ENCODE measurements around the gene LGALS4.
A peak's percentile ranks its signal among the peaks of the same experiment; 100 is the strongest.
"Not testable (repeated sequence)": the region's sequence is repeated elsewhere in the genome, so short reads cannot be mapped to it uniquely, and the experiment has no call there.

The LGALS4 gene

DNA sequence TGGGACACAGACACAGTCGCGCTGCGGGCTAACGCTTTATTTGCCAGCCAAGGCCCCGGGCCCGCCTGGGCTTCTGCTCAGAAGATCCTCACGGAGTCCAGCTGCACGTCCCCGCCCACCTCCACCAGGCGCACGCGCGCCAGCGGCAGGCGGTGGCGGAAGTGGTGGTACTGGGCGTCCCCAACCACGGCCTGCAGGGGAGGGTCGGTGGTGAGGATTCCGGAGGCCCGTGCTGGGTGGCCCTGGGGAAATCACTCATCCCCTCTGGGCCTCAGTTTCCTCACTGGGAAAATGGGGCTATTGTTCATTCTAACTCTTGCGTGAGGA, 41.8 kb downstream of the LGALS4 start:
- not testable (repeated sequence) for DNase-seq (ENCODE audit: low read depth, low spot score)

- not testable (repeated sequence) for DNase-seq (ENCODE audit: low read depth, low spot score)
Observed at GRCh38 chr19:38770228-38770948, 42.4 kb downstream of the LGALS4 start.

GRCh38 chr19:38769635-38770211, 43.0 kb downstream of the LGALS4 start:
- DNase-seq (ENCODE audit: low read depth, low spot score) = peak; percentile 78

DNA sequence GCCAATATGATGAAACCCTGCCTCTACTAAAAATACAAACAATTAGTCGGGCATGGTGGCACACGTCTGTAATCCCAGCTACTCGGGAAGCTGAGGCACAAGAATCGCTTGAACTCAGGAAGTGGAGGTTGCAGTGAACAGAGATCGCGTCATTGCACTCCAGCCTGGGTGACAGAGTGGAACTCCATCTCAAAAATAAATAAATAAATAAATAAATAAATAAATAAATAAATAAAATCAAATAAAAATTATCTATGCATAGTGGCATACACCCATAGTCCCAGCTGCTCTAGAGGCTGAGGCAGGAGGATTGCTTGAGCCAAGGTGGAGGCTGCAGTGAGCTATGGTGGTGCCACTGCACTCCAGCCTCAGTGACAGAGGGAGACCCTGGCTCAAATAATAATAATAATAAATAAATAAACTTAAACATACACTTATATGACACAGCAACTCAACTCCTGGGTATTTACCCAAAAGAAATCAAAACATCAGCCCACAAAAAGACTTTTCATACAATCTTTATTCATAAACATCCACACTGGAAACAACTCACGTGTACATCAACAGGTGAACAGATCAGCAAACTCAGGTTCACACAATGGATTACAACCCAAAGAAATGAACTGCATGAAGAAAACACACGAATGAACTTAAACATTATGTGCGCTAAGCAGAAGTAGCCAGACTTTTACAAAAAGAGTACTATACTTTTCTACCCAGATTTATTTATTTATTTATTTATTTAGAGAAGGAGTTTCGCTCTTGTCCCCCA, 46.3 kb downstream of the LGALS4 start:
- DNase-seq (ENCODE audit: low read depth, low spot score) = no peak

GRCh38 chr19:38765214-38765613, 47.5 kb downstream of the LGALS4 start:
- no peak for DNase-seq (ENCODE audit: low read depth, low spot score)

GRCh38 chr19:38763795-38764220, 48.9 kb downstream of the LGALS4 start:
- DNase-seq (ENCODE audit: low read depth, low spot score) = no peak

DNA sequence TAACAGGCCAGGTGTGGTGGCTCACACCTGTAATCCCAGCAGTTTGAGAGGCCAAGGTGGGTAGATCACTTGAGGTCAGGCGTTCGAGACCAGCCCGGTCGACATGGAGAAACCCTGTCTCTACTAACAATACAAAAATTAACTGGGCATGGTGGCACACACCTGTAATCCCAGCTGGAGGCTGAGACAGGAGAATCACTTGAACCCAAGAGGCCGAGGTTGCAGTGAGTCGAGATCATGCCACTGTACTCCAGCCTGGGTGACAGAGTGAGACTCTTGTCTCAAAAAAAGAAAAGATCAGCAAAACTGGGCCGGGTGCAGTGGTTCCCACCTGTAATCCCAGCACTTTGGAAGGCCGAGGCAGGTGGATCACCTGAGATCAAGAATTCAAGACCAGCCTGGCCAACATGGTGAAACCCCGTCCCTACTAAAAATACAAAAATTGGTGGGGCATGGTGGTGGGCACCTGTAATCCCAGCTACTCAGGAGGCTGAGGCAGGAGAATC, 50.8 kb downstream of the LGALS4 start:
- not testable (repeated sequence) for DNase-seq (ENCODE audit: low read depth, low spot score)

GRCh38 chr19:38760805-38761517, 51.8 kb downstream of the LGALS4 start:
- not testable (repeated sequence) for DNase-seq (ENCODE audit: low read depth, low spot score)

DNA sequence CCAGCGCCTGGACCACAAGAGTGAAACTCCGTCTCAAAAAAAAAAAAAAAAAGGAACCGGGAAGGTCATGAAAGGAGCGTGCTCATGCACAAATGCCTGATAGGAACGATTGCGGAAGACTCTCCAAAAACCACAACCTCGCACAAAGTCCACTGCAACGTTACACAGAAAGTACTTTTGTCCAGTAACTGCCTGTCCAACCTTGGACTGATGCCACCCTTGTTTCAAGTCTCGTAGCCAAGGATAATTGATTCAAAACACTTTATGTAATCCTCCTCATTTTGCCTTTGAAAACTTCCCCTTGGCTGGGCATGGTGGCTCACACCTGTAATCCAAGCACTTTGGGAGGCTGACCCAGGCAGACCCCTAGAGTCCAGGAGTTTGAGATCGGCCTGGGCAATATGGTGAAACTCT, 53.1 kb downstream of the LGALS4 start:
- no peak for DNase-seq (ENCODE audit: low read depth, low spot score)

DNA sequence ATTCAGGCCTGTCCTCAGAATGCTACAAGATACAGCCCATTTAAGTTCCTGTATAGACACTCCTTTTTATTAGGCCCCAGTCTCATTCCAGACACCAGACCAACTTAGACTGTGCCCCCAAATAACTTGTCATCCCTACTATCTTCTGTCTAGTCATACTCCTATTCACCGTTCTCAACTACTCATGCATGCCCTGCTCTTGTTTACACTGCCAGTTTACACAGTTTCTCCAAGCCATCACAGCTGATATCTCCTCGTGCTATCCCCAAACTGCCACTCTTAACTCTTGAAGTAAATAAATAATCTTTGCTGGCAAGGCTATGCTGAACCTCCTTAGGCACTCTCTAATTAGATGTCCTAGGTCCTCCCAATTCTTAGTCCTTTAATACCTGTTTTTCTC, 58.5 kb downstream of the LGALS4 start:
- DNase-seq (ENCODE audit: low read depth, low spot score) = not testable (repeated sequence)

DNA sequence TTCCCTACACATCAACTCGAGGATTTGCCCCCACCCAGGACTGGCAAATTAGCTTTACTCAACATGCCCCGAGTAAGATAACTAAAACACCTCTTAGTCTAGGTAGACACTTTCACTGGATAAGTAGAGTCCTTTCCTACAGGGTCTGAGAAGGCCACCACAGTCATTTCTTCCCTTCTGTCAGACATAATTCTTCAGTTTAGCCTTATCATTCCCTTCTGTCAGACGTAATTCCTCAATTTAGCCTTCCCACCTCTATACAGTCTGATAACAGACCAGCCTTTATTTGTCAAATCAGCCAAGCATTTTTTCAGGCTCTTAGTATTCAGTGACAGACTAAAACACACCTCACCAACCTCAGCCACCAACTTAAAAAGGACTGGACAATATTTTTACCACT, 59.0 kb downstream of the LGALS4 start:
- not testable (repeated sequence) for DNase-seq (ENCODE audit: low read depth, low spot score)
